ENCODE measurements around the gene ATP6V0E1. TPM values are rescaled to one million over a fixed set of nuclear protein-coding genes. Genes with fewer than 3 reads are reported as not detected.

ATP6V0E1 gene
- total RNA-seq (2022): 205 and 216 TPM in 2 replicates
- percentile 80 among the genes with signal in this experiment for Bru-seq, nascent RNA
- BruChase-seq, experiment 1, labeled RNA remaining after a 2-hour chase: percentile 78 among the genes with signal in this experiment
- percentile 88 among the genes with signal in this experiment for BruChase-seq, experiment 2, labeled RNA remaining after a 6-hour chase
- long read RNA-seq, transcript ATP6V0E1-203 (4 exons, 1,433 nt): major isoform, 297 of 309 reads
- long read RNA-seq, partial matches to known transcripts: 1 of 309 reads
- long read RNA-seq, other reads (novel, unspliced or antisense): 8 of 309 reads

DNA sequence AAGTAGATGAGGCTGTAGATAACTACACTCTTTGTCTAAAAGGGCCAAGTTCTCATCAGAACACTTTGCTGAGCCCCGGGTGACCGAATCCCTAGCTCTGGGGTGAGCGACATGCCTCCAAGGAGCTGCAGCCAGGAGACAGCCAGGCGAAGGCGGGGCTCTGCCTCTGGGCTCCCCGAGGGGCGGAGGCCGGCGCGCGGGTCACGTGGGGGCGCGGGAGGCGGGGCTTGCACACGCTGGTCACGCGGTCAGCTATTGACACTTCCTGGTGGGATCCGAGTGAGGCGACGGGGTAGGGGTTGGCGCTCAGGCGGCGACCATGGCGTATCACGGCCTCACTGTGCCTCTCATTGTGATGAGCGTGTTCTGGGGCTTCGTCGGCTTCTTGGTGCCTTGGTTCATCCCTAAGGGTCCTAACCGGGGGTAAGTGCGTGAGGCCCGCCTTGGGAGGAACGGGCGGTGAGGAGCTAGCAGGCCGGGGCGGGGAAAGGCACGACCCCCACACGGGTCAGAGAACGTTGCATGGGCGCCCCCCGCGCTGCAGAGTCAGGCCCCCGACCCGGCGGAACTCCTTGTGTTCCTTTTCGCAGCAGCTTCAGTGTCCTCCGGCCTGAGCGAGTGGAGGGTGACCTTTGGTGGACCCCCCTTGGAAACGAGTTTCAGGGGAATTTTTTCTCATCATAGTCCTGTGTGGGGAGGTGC is at the start of gene ATP6V0E1:
Gene ATP6V0E1 (plus strand): TSS at position 230 of the 702 bp plus-strand sequence. CDS start 90 bp downstream, at position 320.
- Mint-ChIP-seq H3K4me1 (ENCODE audit: low read depth, unreplicated experiment) (peaks cover 7% of the 10 kb centered on the region), H3K4me3 (ENCODE audit: unreplicated experiment) (peak within 1 kb of the TSS; percentile 87), H3K27me3 (ENCODE audit: insufficient read depth, unreplicated experiment) (no peaks in the 10 kb centered on the region), H3K27ac (ENCODE audit: unreplicated experiment) (peak within 1 kb of the TSS; percentile 95), H3K9me3 (ENCODE audit: unreplicated experiment) (no peaks in the 10 kb centered on the region), H3K36me3 (ENCODE audit: insufficient read depth, unreplicated experiment) (peaks cover 45% of the 10 kb centered on the region)
- ChIA-PET CTCF (interaction anchor here (0.6 to 2.2 kb wide), 14 partner anchors 9 to 522 kb away, joined by 3 to 29 read pairs (median 5); partner anchors contain the start of genes BNIP1 and RPL26L1), POLR2A (interaction anchor here (0.5 to 2.0 kb wide), 8 partner anchors 24 to 347 kb away, joined by 3 to 17 read pairs (median 4); partner anchors contain the start of gene RPL26L1)
- Histone ChIP-seq H3K4me3 (ENCODE audit: low read depth, low read length) (peak within 1 kb of the TSS; percentile 94), H3K36me3 (ENCODE audit: control insufficient read depth, insufficient read depth, low read length) (peaks cover 3% of the 10 kb centered on the region), H3K9me3 (no peaks in the 10 kb centered on the region), H3K4me1 (peaks cover 11% of the 10 kb centered on the region), H3K27me3 (replicated peaks; ENCODE audit: control insufficient read depth, insufficient read depth, low read length) (no peaks in the 10 kb centered on the region)
- DNase-seq: peak; percentile 94 to 97
- TF ChIP-seq, protein P1, sequence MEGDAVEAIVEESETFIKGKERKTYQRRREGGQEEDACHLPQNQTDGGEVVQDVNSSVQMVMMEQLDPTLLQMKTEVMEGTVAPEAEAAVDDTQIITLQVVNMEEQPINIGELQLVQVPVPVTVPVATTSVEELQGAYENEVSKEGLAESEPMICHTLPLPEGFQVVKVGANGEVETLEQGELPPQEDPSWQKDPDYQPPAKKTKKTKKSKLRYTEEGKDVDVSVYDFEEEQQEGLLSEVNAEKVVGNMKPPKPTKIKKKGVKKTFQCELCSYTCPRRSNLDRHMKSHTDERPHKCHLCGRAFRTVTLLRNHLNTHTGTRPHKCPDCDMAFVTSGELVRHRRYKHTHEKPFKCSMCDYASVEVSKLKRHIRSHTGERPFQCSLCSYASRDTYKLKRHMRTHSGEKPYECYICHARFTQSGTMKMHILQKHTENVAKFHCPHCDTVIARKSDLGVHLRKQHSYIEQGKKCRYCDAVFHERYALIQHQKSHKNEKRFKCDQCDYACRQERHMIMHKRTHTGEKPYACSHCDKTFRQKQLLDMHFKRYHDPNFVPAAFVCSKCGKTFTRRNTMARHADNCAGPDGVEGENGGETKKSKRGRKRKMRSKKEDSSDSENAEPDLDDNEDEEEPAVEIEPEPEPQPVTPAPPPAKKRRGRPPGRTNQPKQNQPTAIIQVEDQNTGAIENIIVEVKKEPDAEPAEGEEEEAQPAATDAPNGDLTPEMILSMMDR (IDR thresholded peaks at IDR 0.05; ENCODE audit: insufficient read depth in 1 of 2, low read depth in 1 of 2, low read length in 1 of 2, severe bottlenecking in 1 of 2, unreplicated experiment in 1 of 2): no peak
- BruUV-seq (replicated peaks): TSS peak; percentile 72
- intact Hi-C loops (cut with micrococcal nuclease; ENCODE audit: unreplicated experiment): loop anchor here (1.0 to 5.0 kb wide), 4 partner anchors 61 to 349 kb away; partner anchors contain the start of gene BNIP1

DNA sequence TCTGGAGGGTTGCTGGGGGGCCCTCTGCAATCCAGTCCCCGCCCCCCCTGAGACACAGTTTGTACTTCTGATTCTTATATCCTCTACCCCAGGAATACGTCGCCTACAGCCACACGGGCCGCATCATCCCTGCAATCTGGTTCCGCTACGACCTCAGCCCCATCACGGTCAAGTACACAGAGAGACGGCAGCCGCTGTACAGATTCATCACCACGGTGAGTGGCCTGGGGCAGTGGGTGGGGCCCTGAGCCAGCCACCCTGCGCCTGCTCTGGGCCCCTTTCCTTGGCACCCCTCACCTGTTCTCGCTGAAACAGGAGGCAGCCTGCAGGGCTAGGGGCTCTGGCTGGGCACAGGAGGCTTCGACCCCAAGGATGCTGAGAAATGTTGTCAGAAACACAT is 48.5 kb upstream of the ATP6V0E1 start:
- POLR2A ChIA-PET: no interaction called here
- H3K27me3 Mint-ChIP-seq (ENCODE audit: insufficient read depth, unreplicated experiment): no peaks in the 10 kb centered on the region
- no peak overlapping the region for H3K4me3 ChIP-seq (ENCODE audit: low read depth, low read length)
- intact Hi-C loops (cut with micrococcal nuclease; ENCODE audit: unreplicated experiment): no loop called here
- TF ChIP-seq, protein P1 (IDR thresholded peaks at IDR 0.05; ENCODE audit: insufficient read depth in 1 of 2, low read depth in 1 of 2, low read length in 1 of 2, severe bottlenecking in 1 of 2, unreplicated experiment in 1 of 2): no peak
- CTCF ChIA-PET: interaction anchor here (2.1 kb wide), 1 partner anchor 228 kb away, joined by 11 read pairs; no protein-coding TSS in a partner anchor
- no peaks in the 10 kb centered on the region; the same call in none of the 2 replicates for H3K36me3 ChIP-seq (ENCODE audit: control insufficient read depth, insufficient read depth, low read length)
- DNase-seq: no peak
- no peaks in the 10 kb centered on the region for H3K4me1 Mint-ChIP-seq (ENCODE audit: low read depth, unreplicated experiment)
- no peaks in the 10 kb centered on the region for H3K27me3 ChIP-seq (replicated peaks; ENCODE audit: control insufficient read depth, insufficient read depth, low read length)
- peaks cover 63% of the 10 kb centered on the region for H3K36me3 Mint-ChIP-seq (ENCODE audit: insufficient read depth, unreplicated experiment)
- BruUV-seq (replicated peaks): no TSS peak
- H3K4me3 Mint-ChIP-seq (ENCODE audit: unreplicated experiment): no peak overlapping the region
- no peaks in the 10 kb centered on the region for H3K9me3 ChIP-seq
- no peak overlapping the region for H3K27ac Mint-ChIP-seq (ENCODE audit: unreplicated experiment)
- no peaks in the 10 kb centered on the region for H3K9me3 Mint-ChIP-seq (ENCODE audit: unreplicated experiment)
- H3K4me1 ChIP-seq: no peaks in the 10 kb centered on the region

DNA sequence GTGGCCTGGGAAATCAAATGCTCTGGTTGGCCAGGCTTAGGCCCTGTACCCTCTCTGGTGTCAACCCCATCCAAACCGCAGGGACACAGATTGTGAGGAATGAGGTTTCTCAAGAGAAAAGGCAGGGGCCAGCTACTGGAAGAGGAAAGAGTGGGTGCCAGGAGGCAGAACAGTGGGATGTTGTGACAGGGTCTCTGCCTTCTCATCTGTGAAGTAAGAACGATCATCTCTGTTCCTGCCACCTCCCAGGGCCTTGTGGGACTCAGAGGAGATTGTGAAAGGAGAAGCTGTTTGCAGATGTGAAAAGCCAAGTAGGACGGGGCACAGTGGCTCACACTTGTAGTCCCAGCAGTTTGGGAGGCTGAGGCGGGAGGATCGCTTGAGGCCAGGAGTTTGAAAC is 47.2 kb upstream of the ATP6V0E1 start:
- H3K27ac Mint-ChIP-seq (ENCODE audit: unreplicated experiment): no peak overlapping the region
- H3K36me3 Mint-ChIP-seq (ENCODE audit: insufficient read depth, unreplicated experiment): peaks cover 63% of the 10 kb centered on the region
- no peaks in the 10 kb centered on the region; the same call in none of the 2 replicates for H3K36me3 ChIP-seq (ENCODE audit: control insufficient read depth, insufficient read depth, low read length)
- DNase-seq: no peak
- POLR2A ChIA-PET: no interaction called here
- intact Hi-C loops (cut with micrococcal nuclease; ENCODE audit: unreplicated experiment): no loop called here
- no peaks in the 10 kb centered on the region for H3K27me3 ChIP-seq (replicated peaks; ENCODE audit: control insufficient read depth, insufficient read depth, low read length)
- no peaks in the 10 kb centered on the region for H3K9me3 Mint-ChIP-seq (ENCODE audit: unreplicated experiment)
- no TSS peak for BruUV-seq (replicated peaks)
- no peaks in the 10 kb centered on the region for H3K4me1 ChIP-seq
- no peaks in the 10 kb centered on the region for H3K9me3 ChIP-seq
- CTCF ChIA-PET: interaction anchor here (0.8 kb wide), 1 partner anchor 221 kb away, joined by 3 read pairs; no protein-coding TSS in a partner anchor
- TF ChIP-seq, protein P1 (IDR thresholded peaks at IDR 0.05; ENCODE audit: insufficient read depth in 1 of 2, low read depth in 1 of 2, low read length in 1 of 2, severe bottlenecking in 1 of 2, unreplicated experiment in 1 of 2): no peak
- H3K27me3 Mint-ChIP-seq (ENCODE audit: insufficient read depth, unreplicated experiment): no peaks in the 10 kb centered on the region
- no peaks in the 10 kb centered on the region for H3K4me1 Mint-ChIP-seq (ENCODE audit: low read depth, unreplicated experiment)
- no peak overlapping the region for H3K4me3 Mint-ChIP-seq (ENCODE audit: unreplicated experiment)
- H3K4me3 ChIP-seq (ENCODE audit: low read depth, low read length): no peak overlapping the region
